HUDEP-2 (cell line): Measurements from ENCODE around the gene ATF3.
"Not testable (repeated sequence)": the region's sequence is repeated elsewhere in the genome, so short reads cannot be mapped to it uniquely, and the experiment has no call there.

Experiments
- DNase-seq, 76 experiments: peaks; one replicate each; lab custom pipeline; 2025; ENCODE audit not compliant: unreplicated experiment in 76 of 76; lab: John Stamatoyannopoulos, UW

The ATF3 gene

DNA sequence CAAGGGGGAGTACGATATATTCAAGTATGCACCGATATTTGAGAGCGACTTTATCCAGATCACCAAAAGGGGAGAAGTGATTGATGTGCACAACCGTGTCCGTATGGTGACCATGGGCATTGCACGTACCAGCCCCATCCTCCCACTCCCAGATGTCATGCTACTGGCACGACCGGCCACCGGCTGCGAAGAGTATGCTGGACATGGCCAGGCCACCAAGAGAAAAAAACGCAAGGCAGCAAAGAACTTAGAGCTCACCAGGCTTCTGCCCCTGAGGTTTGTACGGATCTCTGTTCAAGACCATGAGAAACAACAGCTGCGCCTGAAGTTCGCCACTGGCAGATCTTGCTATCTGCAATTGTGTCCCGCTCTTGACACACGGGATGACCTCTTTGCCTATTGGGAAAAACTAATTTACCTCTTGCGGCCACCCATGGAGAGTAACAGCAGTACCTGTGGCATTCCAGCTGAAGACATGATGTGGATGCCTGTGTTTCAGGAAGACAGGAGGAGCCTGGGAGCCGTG lies 16.5 kb downstream of the ATF3 start:
- no peak for DNase-seq

GRCh38 chr1:212625781-212626450 lies 17.4 kb downstream of the ATF3 start:
- no peak for DNase-seq

- no peak for DNase-seq
Measured at GRCh38 chr1:212628046-212628445, 19.5 kb downstream of the ATF3 start.

- DNase-seq, result no peak
Measured at GRCh38 chr1:212628813-212629415, 20.4 kb downstream of the ATF3 start.

DNA sequence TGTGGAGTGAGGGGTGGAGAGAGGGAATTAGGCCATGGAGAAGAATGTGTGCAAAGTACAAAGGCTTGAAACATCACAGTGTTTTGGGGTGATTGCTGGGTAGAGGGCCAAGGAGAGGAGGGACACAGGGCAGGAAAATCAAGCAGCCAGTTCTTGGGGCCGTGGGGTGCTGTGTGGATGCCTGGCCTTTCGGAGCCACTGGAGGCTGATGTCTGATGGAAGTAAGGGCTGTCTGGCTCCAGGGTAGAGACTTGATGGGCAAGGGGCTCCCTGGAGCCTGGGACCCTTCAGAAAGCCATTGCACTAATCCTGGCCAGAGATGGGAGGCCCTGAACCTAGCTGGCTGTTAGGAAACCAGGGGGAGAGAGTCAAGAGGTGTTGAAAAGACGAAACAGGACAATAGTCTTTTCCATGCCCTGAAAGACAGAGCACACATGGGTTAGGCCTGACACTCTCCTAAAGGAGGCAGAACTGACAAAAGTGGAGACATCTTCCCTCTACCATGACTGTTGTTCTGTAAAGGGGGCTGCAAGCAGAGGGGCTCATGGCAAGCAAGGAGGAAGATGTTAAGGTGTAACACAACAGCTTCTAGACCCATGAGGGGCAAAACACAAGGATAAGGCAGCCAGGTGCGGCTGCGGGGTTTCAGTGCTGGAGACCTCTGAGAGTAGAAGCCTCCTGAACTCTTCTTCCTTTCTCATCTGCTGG lies 21.0 kb downstream of the ATF3 start:
- DNase-seq, result no peak

DNA sequence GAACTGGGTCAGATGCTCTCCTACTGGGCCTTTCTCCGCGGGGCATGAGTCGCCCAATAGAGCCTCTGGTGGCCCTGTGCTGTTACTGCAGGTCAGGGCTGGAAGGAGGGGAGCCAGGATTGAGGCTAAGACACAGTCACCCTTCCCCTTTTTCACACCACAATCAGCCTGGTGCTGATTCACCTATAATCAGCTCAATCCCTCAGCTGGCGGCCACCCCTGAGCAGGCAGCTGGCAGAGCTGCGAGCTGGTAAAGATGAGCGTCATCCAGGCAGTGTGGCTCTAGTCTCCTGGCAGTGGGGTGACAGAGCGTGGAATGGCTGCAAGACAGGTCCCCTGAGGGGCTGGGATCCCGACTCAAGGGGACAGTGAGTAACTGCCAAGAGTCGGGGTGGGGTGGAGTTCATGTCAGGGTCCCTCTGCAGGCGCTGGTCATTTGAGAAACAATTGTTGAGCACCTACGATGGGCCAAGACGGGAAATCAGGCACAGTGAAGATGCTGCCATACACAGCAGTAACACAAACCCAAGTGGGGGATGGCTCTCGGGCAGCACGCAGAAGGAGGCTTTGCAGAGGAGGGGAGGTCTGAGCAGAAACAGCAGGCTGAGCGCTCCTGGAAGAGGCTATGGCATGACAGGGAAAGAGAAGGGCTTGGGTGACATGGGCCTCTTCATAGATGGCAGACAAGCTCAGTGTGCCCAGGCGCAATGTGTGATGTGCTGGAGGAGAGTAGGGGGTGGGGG lies 21.8 kb downstream of the ATF3 start:
- DNase-seq, result peak in 31 of 76 experiments; percentile 4 to 52 (median 25)

GRCh38 chr1:212633161-212633560 lies 24.6 kb downstream of the ATF3 start:
- no peak for DNase-seq

DNA sequence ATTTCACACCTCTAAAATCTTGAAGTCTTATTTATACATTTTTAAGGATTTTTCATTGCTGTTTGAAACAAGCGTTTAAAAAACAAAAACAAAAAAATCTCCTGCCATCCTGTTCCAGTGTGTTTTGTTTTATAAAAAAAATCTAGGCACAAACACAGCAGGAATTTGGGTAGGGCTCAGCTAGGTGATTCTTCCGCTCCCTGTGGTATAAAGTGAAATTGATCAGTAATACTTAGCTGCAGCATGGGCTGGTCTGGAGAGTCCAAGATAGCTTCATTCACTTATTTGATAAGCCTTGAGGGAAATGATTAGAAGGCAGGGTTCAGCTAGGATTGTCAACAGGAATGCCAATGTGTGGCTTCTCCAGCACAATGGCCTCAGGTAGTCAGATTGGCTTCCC lies 25.7 kb downstream of the ATF3 start:
- DNase-seq, result no peak

DNA sequence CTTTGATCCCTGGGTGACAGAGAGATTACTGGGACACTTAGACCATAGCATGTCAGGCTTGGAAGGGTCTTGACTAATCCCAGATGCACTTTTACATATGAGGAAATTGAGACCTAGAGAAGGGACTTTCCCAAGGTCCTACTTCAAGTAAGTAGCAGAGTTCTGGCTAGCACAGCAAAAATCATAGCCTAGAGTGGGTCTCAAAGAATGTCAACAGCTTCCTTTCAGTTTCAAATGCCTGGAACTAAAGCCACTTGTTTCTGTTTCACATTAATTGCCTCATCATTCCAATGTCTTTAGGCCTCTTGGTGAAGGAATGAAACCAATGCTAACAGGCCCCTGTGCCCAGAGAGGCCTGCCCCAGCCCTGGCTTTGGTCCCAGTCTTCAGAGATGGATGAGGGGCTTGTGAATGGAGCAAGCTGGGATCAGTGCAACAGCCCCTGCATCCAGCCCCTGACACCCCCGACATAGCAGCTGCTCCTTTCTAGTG lies 26.6 kb downstream of the ATF3 start:
- DNase-seq, result no peak

DNA sequence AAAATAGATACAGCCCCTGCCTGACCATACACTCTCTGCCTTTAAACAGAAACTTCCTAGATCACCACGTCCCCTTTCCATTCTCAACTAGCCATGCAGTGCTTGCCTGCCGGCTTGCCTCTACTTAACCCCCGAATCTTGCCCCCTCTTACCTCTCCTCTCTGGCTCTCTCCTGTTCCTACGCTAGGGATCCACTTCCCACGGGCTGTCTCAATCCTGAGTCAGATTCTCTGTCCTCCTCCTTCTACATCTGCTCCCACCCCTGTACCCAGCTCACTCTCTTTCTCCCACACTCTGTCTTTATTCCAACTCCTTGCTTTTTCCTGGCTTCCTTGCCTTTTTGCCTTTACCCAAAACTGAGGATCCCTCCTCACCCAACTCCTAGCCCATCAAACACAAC lies 29.3 kb downstream of the ATF3 start:
- DNase-seq, result no peak

DNA sequence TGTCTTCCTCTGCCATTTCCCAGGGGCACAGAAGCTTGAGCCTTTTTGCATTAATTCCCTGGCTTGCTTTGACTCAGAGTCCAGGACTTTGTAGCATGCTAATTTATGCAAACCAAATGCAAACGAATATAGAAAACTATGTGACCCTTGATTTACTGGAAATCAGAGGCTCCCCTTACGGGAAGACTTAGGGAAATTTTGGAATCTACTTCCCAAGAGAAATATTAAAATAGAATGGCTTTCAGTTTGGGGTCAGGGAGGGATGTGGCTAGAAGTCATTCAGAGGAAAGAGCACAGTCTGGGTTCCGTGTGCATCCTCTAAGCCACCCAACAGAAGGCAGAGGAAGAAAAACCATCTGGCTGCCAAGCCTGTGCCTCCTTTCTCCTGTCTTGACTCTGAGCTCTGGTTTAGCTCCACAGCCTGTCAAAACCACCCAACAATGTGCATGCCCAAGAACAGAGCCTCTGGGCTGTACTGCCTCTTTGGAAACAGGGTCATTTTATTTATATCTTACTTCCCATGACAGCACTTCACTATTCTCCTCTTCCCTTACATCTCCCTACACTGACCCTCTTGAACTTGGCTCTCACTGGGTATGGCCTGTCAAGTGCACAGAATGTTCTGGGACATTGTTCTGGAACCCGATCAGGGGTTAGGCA lies 30.1 kb downstream of the ATF3 start:
- peak in 1 of 76 experiments; percentile 1 for DNase-seq

- not testable (repeated sequence) for DNase-seq
Measured at GRCh38 chr1:212639524-212639923, 31.0 kb downstream of the ATF3 start.

DNA sequence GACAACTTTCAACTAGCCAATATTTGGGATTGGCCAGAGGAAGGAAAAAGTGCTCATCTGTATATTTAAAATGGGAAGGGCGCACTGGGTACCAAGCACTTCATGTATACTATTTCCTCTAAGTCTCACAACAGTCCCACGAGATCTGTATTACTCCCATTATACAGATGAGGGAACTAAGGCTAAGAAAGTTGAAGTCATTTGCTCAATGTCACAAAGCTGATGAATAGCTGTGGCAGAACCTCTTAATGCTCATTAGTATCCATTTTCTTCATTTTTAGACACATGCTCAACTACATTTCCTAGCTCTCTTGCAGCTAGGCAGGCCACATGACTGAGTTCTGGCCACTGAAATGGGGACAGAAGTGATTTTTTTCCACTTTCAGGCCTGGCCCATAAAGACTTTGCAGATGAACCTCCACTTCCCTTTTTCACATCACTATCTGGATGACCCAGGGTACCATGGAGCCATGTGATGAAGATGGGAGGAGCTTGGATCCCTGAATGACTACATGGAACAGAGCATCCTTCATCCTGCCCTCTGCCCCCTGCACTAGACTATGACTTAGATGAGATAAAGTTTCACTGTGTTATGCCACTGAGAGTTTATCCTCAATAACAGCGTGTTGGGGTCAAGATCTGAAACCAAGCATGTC lies 31.8 kb downstream of the ATF3 start:
- no peak for DNase-seq

- DNase-seq, result no peak
Measured at GRCh38 chr1:212641956-212642355, 33.4 kb downstream of the ATF3 start.

- no peak for DNase-seq
Measured at GRCh38 chr1:212643877-212644276, 35.3 kb downstream of the ATF3 start.

DNA sequence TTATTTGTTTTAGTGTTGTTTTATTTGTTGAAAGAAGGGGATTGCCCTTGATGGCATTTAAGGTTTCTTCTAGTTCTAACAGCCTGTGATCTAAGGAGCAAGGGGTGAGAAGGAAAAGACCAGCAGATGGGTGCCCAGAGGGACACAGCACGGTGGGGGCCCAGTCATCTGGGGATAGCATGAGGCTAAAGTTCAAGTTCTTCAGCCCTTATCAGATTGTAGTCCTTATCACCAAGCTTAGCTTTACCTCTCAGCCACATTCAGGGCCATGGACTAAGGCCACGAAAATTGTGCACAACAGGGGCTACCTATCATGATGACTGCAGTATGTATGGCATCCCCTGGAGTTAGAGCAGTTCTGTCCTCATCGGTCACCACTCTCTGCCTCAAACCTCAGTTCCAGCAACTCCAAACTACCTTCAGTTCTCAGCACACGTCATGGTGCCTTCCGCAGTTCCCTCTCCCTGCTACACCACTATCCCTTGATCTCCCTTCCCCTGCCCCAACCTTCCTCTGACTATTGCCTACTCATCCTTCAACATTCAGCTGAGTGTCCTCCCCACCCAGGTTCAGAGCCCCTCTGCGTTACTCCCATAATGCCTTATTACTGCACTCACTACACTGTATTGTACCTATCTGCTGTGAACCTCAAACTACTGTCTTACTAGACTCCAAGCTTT lies 36.4 kb downstream of the ATF3 start:
- no peak for DNase-seq

DNA sequence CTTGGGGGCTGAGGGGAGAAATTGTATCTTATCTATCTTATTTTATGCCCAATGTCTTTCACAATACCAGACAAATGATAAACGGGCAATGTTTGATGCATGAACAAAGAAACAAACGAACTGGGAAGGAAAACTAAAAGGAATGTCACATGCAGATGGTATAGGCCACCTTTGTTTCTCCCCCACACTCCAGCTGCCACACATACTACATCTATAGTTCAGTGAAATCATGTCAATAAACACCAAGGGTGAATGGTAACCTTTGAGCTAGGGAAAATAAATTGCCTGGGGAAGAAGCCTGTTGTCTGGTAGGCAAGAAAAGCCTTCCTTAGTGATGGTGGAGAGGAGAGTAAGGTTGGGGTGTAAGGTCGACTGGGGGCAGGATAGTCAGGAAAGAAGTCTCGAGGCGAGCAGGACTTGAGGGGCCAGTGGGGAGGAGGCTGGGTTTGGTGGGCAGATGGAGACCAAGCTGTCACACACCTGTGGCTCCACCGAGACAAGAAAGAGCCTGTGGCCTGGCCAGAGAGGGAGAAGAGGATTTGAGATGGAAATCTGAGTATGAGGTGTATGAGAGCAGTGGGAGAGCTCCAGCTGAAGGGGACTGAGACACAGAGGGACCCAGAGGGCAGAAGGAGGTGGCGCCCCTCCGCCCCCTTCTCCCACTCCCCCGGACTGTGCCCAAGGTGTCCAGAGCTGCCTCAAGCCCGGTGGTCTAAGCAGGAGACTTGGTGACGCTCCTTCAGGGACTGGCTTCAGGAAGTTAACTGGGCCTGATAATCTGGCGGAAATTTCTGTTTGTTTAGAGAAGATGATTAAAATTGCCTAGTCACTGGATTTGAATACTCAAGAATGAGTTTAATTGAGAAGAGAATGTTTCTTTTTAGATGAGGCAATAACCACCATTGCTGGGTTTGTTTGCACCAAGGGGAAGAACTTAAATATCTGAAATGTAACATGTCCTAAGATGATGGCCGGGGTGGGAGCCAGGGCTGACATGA lies 37.3 kb downstream of the ATF3 start:
- no peak for DNase-seq

GRCh38 chr1:212646588-212646987 lies 38.0 kb downstream of the ATF3 start:
- DNase-seq, result no peak
